DOHH2 (cell line): ENCODE results near the gene RANBP10.

Experiments used
- H3F3A ChIP-seq: fragments of 200-600 bp; sonication (generic), shearing (Covaris generic); 2 replicates; pipeline ENCODE4 v1.6.0; 2016; ENCODE audit warnings: antibody characterized with exemption, mild to moderate bottlenecking; ENCODE audit not compliant: control insufficient read depth, insufficient read depth
- H3K27ac ChIP-seq: fragments of 200-600 bp; sonication (generic); 2 replicates; pipeline ENCODE4 v1.5.1; 2014; ENCODE audit warnings: low read depth, mild to moderate bottlenecking, low read length, moderate library complexity
- H3K27me3 ChIP-seq: fragments of 200-600 bp; sonication (generic); 2 replicates; pipeline ENCODE4 v1.6.1; 2014; ENCODE audit warnings: mild to moderate bottlenecking, low read length, mixed read lengths; ENCODE audit not compliant: control insufficient read depth
- H3K36me3 ChIP-seq: fragments of 200-600 bp; sonication (generic); 2 replicates; pipeline ENCODE4 v1.6.1; 2014; ENCODE audit warnings: mild to moderate bottlenecking, low read length, moderate library complexity, mixed read lengths; ENCODE audit not compliant: control insufficient read depth
- H3K4me1 ChIP-seq: fragments of 200-600 bp; sonication (generic); 2 replicates; pipeline ENCODE4 v1.6.1; 2014; ENCODE audit warnings: mild to moderate bottlenecking, low read length, mixed read lengths; ENCODE audit not compliant: control insufficient read depth
- H3K4me2 ChIP-seq: fragments of 200-600 bp; sonication (generic); 2 replicates; pipeline ENCODE4 v1.6.0; 2014; ENCODE audit warnings: mild to moderate bottlenecking, low read length, moderate library complexity
- H3K4me3 ChIP-seq: fragments of 200-600 bp; sonication (generic); 2 replicates; pipeline ENCODE4 v1.5.1; 2014; ENCODE audit warnings: mild to moderate bottlenecking, low read length, mixed read lengths
- H3K79me2 ChIP-seq: fragments of 200-600 bp; sonication (generic); 2 replicates; pipeline ENCODE4 v1.6.1; 2014; ENCODE audit warnings: mild to moderate bottlenecking, low read length, mixed read lengths; ENCODE audit not compliant: control insufficient read depth
- H3K9me2 ChIP-seq: fragments of 200-600 bp; sonication (generic); replicated peaks from 2 replicates; pipeline ENCODE4 v1.6.1; 2014; ENCODE audit warnings: mild to moderate bottlenecking, low read length, mixed read lengths; ENCODE audit not compliant: control insufficient read depth
- H3K9me3 ChIP-seq: fragments of 200-600 bp; sonication (generic); 2 replicates; pipeline ENCODE4 v1.6.1; 2014; ENCODE audit warnings: antibody characterized with exemption, low read length, mixed read lengths; ENCODE audit not compliant: control insufficient read depth, insufficient read depth
- H4K20me1 ChIP-seq: fragments of 200-600 bp; sonication (generic); 2 replicates; pipeline ENCODE4 v1.6.0; 2014; ENCODE audit warnings: low read depth, mild to moderate bottlenecking, antibody characterized with exemption, low read length, moderate library complexity; ENCODE audit not compliant: control insufficient read depth, insufficient read depth
- CTCF ChIP-seq: fragments of 200-600 bp; sonication (generic); IDR thresholded peaks from one replicate; pipeline ENCODE4 v1.5.1; 2014; ENCODE audit warnings: antibody characterized with exemption, mild to moderate bottlenecking, low read depth, low read length; ENCODE audit not compliant: poor library complexity, severe bottlenecking
- EZH2phosphoT487 ChIP-seq: fragments of 200-600 bp; sonication (generic); IDR thresholded peaks from 2 replicates; pipeline ENCODE4 v1.6.1; 2017; ENCODE audit warnings: borderline replicate concordance, mild to moderate bottlenecking, antibody characterized with exemption, low read length, moderate library complexity, mixed read lengths

RANBP10 gene

GRCh38 chr16:67714522-67714921 lies 91.8 kb downstream of the RANBP10 start:
- Histone ChIP-seq H3F3A (no peaks in the 10 kb centered on the region), H3K79me2 (peaks cover 64% of the 10 kb centered on the region), H3K4me1 (peaks cover 19% of the 10 kb centered on the region), H3K36me3 (no peaks in the 10 kb centered on the region), H3K9me2 (no peaks in the 10 kb centered on the region), H3K9me3 (no peaks in the 10 kb centered on the region), H3K4me3 (no peak overlapping the region), H4K20me1 (0 out of 2 replicates have a peak, but pooled peaks cover 2% of the 10 kb centered on the region), H3K27me3 (no peaks in the 10 kb centered on the region), H3K27ac (no peak overlapping the region), H3K4me2 (no peak overlapping the region)
- no peak for TF ChIP-seq EZH2phosphoT487

DNA sequence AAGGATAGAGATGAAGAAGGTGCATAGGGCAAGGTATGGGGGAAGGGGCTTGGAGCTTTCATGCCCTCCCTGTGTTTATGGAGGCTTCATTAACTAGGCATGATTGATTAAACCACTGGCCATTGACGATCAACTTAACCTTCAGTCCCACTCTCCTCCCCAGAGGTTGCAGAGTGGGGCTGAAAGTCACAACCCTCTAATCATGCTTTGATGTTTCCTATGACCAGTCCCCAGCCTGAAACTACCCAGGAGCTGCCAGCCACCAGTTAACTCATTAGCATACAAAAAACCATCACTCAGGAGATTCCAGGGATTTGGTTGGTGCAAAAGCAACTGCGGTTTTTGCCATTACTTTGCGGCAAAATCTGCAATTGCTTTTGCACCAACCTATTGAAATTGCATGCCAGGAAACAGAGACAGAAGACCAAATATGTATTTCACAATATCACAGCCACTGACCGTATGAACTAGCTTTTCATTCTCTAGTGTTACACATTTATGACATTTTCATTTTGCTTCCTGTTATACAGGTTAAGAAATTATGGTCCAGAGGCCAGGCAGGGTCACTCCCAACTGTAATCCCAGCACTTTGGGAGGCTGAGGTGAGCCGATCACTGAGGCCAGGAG lies 92.6 kb downstream of the RANBP10 start:
- Histone ChIP-seq H3K79me2 (peaks cover 67% of the 10 kb centered on the region), H3K27ac (no peak overlapping the region), H4K20me1 (0 out of 2 replicates have a peak, but pooled peaks cover 2% of the 10 kb centered on the region), H3K4me1 (peaks cover 19% of the 10 kb centered on the region), H3K9me3 (no peaks in the 10 kb centered on the region), H3K4me2 (no peak overlapping the region), H3K9me2 (no peaks in the 10 kb centered on the region), H3K36me3 (no peaks in the 10 kb centered on the region), H3K27me3 (no peaks in the 10 kb centered on the region), H3F3A (no peaks in the 10 kb centered on the region), H3K4me3 (no peak overlapping the region)
- no peak for TF ChIP-seq EZH2phosphoT487
- TF ChIP-seq CTCF = no peak

DNA sequence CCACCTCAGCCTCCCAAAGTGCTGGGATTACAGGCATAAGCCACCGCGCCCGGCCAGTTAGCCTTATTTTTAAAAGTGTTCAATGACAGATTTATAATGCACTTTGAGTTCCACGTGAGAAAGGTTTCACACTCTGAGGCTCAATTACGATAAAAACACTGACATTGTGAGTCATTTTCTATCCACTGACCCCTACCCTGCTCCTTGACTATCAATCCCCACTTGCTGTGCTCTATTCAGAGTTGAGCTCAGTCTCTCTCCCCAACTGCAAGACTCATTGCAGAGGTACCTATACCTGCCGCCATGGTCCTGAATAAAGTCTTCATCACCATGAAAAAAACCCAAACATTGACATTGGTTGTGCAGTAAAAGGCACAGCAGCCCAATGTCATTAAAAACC lies 95.8 kb downstream of the RANBP10 start:
- Histone ChIP-seq H3K79me2 (peaks cover 55% of the 10 kb centered on the region), H3K27me3 (no peaks in the 10 kb centered on the region), H3K4me3 (no peak overlapping the region), H3F3A (no peaks in the 10 kb centered on the region), H3K9me2 (no peaks in the 10 kb centered on the region), H4K20me1 (0 out of 2 replicates have a peak, but pooled peaks cover 2% of the 10 kb centered on the region), H3K36me3 (no peaks in the 10 kb centered on the region), H3K4me1 (peaks cover 9% of the 10 kb centered on the region; the same call in 1 of the 2 replicates), H3K27ac (no peak overlapping the region), H3K9me3 (no peaks in the 10 kb centered on the region), H3K4me2 (no peak overlapping the region)
- TF ChIP-seq EZH2phosphoT487 (no peak), CTCF (no peak)

DNA sequence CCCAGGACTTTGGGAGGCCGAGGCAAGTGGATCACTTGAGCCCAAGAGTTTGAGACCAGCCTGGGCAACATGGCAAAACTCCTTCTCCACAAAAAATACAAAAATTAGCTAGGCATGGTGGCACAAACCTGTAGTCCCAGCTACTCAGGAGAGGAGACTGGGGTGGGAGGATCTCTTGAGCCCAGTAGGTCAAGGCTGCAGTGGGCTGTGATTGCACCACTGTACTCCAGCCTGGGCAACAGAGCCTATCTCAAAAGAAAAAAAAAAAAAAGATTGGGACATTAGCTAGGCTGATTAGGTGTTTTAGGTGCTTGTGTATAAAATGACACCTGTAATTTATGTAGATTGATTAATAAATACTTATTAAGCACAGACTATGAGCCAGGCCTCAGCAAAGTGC lies 97.3 kb downstream of the RANBP10 start:
- no peak overlapping the region for H3K27ac ChIP-seq
- H3K36me3 ChIP-seq = no peaks in the 10 kb centered on the region
- H3K27me3 ChIP-seq = no peaks in the 10 kb centered on the region
- H3K9me2 ChIP-seq = no peaks in the 10 kb centered on the region
- H3K79me2 ChIP-seq = peaks cover 52% of the 10 kb centered on the region
- H3K4me1 ChIP-seq = 0 out of 2 replicates have a peak, but pooled peaks cover 2% of the 10 kb centered on the region
- TF ChIP-seq CTCF (no peak), EZH2phosphoT487 (no peak)
- H3K9me3 ChIP-seq = no peaks in the 10 kb centered on the region
- no peak overlapping the region for H3K4me2 ChIP-seq
- no peaks in the 10 kb centered on the region for H3F3A ChIP-seq
- H4K20me1 ChIP-seq = 0 out of 2 replicates have a peak, but pooled peaks cover 2% of the 10 kb centered on the region
- no peak overlapping the region for H3K4me3 ChIP-seq
